Suppressor macrophage (primary cell): ENCODE results near the gene NEK8.
"Not testable (repeated sequence)": the region's sequence is repeated elsewhere in the genome, so short reads cannot be mapped to it uniquely, and the experiment has no call there.

Experiments
- DNase-seq, 4 experiments: peaks; one replicate each; pipeline ENCODE4 v3.0.0-alpha.2; 2020 to 2022

The NEK8 gene

DNA sequence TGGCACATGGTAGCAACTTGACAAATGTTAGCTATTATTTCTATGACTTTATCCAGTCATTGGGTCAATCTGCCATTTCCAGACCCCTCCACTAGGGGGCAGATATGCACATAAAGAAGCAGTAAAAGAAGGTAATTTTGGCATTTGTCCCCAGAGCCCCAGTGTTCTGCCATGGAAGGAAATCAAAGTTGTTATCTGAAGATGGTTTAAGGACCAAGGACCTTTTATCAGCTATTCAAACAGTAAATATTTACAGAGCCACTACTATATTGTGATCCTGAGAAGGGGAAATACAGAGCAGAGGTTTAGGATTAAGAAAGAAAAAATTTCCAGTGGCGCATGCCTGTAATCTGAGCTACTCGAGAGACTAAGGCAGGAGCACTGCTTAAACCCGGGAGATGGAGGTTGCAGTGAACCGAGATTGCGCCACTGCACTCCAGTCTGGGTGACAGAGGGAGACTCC is 35.2 kb downstream of the NEK8 start:
- DNase-seq: peak; percentile 77 to 87 (median 86)

DNA sequence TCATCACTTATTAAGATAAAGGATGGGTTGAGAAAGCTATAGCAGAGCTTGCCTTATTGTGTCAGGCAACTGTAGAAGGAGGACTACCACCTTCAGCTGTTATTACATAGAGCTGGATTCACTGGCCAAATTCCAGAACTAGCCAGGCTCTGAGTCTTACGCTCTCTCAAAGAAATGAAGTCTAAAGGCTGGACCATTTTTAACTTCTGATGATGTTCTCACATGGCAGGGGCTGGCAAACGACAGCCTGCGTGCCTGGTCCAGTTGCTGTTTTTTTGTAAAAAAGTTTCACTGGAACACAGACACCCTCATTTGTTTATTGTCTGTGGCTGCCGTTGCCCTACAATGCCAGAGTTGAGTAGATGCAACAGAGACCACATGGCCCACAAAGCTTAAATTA is 36.5 kb downstream of the NEK8 start:
- no peak for DNase-seq

DNA sequence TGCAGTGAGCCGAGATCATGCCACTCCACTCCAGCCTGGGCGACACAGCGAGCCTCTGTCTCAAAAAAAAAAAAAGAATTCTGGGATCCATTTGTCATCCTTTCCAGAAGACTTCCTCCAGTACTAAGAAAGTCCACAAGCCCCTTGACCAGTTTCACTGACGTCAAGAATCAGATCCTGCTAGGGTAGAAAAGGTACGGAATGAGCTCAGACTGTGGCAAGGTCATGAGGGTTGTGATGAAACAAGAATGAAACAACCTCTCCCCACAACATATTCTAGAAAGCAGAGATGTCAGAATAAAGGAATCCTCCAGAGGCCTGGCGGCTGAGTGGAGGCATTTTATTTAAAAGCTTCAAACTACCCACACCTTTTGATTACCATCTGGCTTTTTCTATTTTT is 45.1 kb downstream of the NEK8 start:
- no peak for DNase-seq

DNA sequence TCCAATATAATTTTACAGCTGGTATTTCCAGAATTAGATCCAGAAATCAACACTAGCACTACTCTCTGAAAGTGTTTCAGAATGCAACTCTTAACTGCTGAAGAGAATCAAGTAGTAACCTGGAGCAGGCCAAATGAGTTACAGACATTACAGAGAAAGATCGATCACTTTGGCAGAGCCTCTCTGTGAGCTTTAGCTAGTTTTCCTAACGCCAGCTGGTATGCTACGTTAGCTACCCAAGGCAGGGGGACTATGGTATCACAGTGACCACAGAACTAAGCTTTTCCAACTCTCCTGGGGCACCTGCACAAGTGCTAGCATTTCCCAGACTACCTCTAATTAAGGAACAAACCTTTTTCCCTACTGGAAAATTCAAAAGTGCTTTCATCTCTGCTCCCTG is 45.6 kb downstream of the NEK8 start:
- DNase-seq: no peak

DNA sequence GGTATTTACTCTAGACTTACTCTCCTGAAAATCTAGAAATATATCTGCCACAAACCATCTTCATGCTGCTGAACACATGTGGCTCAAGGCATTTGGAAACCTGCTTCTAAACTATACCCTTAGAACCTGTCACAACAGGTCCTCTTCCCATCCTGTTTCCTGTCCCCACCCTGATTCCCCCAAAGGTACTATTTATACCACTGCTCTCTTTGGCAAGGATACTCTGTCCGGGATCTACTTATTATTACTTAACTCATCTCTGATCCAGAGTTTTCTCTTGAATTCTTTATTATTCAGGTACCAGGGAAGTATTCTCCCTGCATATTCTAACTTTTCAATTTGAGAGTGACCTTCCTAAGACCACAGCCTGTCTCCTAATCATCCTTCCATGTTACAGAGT is 48.6 kb downstream of the NEK8 start:
- no peak for DNase-seq

DNA sequence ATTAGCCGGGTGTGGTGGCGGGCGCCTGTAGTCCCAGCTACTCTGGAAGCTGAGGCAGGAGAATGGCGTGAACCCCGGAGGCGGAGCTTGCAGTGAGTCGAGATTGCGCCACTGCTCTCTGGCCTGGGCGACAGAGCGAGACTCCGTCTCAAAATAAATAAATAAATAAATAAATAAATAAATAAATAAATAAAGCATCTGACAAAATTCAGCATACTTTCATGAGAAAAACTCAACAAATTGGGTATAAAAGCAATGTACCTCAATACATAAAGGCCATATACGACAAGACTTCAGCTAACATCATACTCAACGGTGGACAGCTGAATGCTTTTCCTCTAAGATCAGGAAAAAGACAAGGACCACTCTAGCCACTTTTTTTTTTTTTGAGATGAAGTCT is 51.0 kb downstream of the NEK8 start:
- not testable (repeated sequence) for DNase-seq

DNA sequence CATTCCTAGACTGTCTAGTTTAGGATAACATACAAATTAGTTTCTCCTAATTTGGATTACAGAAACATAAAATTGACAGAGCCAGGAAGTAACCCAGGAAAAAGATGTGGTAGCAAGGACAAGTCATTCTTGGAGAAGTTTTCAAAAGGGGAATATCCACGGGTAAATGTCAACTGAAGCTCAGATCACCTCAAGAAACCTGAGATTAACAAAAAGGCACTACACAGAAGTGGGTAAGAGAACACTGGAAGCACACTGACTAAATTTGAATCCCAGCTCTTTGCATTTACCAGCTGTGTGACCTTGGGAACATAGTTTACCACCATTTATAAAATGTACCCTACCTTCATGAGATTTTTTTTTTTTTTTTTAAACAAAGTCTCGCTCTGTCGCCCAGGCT is 54.6 kb downstream of the NEK8 start:
- DNase-seq: no peak

DNA sequence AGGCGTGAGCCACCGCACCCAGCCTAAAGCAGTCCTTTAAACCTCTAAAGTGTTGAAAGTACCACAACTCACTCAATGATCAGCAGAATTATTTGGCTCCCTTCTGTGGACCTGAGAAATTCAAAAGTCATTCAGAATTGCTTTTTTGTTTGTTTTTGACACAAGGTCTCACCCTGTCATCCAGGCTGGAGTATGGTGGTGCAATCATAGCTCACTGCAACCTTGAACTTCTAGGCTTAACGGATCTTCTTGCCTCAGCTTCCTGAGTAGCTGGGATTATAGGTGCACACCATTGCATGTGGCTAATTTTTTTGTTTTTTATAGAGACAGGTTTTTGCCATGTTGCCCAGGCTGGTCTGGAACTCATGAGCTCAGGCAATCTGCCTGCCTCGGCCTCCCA is 59.5 kb downstream of the NEK8 start:
- DNase-seq: no peak
